HG02870 (cell line): ENCODE results near the gene DCLRE1A.
"Not testable (repeated sequence)": the region's sequence is repeated elsewhere in the genome, so short reads cannot be mapped to it uniquely, and the experiment has no call there.

Experiments used
- ATAC-seq: cut with Tn5 transposase; IDR thresholded peaks from one replicate; pipeline ENCODE4 v1.9.1; 2021; ENCODE audit warnings: mild to moderate bottlenecking, moderate library complexity; ENCODE audit not compliant: unreplicated experiment

Gene DCLRE1A

DNA sequence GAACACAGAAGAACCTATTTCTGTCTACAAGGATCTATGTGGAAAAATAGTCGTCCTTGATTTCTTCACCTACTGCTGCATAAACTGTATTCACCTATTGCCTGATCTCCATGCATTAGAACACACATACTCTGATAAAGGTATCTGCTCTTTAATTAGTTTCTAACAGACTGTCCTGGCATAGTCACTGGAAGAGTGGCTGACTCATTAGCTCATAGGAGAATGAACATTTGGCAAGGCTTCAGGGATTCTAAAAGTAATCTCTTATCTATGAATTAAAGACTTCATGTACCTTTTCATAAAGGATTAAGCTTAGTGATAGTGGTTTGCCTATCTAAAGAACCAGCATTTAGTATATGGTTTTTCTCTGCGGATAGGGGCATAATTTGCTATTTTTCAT is 4.7 kb upstream of the DCLRE1A start:
- no peak for ATAC-seq

DNA sequence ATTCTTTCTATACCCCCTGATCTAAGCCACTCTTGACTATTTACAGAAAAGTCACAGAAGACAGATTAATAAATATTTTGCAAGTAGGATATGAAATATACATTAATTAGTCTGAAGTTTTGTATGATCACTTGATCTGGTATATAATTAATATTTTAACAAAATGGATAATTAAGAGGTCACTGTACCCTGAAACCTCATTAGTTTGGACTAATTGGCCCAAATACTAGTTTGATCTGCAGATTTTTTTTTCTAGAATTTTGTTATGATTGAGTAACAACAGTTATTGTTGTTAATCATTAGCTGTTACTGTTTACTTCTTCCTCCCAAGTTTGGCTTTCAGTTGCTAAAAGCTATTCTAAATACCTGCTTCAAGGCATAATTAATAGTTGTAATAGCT is 3.3 kb upstream of the DCLRE1A start:
- no peak for ATAC-seq

DNA sequence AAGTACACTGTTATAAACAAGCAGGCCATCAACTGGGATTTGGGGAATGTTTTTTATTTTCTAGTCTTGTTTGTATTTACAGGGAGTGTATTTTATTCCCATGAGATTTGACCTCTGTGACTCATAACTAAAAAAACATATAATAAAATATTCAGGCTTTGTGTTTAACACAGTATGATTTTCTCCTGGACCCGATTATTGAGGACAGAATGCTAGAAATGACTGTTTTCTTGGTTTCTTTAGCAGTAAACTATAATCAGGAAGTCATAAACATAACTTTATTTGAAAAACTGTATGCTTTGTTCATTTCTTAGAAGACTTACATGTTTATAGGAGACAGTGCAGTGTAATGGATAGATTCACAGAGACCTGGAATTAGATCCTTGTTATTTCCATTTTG is 2.7 kb upstream of the DCLRE1A start:
- ATAC-seq, result no peak

DNA sequence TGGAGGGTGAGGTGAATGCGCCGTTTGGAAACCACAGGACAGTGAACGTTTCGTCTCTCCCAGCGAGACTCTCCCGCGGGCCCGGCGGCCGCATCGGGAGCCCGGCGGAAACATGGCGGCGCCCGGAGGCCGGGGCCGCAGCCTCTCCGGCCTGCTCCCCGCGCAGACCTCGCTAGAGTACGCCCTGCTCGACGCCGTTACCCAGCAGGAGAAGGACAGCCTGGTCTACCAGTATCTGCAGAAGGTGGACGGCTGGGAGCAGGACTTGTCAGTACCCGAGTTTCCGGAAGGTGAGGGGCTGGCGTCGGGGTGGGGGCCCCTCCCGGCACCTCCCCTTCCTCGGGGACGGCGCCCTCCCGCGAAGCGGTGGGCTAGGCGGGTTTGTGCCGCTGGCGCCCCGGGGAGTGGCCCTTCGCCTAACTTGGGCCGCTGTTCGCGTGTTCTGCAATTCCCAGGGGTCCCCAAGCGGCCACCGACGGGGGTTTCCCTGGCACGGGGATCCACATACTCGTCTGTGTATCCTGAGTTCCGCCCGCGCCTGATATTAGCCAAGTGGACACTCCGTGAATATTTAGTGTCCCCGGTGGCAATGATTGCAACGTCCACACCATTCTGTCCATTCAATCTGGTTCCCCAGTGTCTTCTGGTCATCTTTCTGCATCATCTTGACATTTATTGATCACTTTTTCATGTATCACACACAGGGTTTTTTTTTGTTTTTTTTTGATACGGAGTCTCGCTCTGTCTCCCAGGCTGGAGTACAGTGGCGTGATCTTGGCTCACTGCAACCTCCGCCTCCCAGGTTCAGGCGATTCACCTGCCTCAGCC is 1.1 kb upstream of the DCLRE1A start:
- ATAC-seq, result peak; percentile 25

DNA sequence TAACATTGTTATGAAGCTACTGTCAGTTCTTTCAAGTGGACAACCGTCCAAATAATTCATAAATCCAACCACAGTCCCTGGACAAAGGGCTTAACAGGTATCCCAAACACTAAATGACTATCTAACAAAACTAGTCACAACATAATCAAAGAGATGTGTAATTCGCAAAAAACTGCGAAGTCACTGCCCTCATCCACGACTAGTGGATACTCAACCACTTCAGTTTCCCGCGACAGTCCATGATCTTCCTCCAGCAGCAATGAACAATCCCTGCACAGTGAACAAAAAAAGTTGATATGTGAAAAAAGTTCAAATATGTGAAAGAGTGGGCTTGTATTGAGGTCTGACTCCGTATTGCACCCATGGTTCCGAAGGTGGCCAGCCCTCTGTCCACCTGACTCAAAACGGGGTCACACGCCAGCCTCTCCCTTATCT is 287 bp downstream of the DCLRE1A start:
- ATAC-seq, result no peak

DNA sequence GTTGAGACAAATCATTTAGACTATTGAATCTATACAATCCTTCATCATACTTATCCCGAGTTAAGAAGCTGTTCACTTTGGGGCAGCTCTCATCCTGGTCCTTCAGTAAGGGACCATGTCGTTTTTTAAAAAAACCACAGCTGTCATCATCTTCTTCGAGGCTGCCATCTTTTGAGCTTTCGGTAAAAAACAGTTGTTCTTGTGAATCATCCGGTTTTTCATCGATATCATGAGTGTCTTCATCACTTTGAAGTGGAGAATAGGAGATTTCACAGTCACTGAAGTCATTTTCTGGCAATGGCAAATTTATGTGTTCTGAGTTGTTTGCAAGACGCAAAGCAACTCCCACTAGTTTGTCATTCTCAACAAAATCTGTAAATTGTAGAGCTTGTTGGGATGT is 3.9 kb downstream of the DCLRE1A start:
- no peak for ATAC-seq

DNA sequence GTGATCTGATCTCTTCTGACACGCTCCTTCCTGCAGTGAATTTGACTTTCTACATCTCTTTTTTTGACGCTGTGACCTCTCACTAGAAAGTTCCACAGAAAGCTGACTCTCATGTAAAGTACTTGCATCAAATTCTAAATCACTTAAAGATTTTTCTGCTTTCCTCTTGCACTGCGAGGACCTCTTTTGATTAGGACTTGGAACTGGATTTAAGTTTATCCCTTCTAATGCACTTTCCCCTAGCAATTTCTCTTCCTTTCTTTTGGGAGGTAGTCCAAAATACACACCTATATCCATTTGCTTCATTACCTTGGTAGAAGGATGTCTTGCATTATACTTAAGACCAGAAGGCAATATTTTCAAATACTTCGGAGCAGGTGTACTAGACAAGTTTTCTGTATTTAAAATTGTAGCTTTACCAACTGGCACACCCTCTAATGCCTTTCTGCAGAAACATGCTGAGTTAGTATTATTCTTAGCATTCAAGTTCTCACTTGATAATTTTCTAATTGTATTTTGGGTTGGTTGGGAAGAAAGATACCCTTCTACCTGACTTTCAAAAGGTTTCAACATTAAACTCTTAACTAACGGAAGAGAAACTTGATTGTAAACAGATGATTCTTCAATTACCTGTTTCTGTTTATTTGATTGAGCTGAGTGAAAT is 4.6 kb downstream of the DCLRE1A start:
- no peak for ATAC-seq

DNA sequence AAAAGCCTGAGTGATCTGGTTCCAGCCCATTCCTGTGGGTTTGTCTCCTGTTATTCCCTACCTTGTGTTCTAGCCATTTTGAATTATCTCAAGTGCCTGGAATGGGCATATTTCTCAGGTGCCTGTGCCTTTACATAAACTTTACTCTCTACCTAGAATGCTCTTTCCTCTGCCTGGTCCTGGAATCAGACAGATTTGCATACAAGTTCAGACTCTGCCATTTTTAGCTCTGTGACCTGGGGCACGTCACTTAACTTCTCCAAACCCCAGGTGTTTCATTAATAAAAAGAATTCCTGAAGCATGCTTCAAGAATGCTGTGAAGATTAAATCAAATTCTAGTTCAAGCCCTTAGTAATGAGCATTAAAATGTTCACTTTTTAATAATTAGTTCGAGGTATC is 7.8 kb downstream of the DCLRE1A start:
- no peak for ATAC-seq

DNA sequence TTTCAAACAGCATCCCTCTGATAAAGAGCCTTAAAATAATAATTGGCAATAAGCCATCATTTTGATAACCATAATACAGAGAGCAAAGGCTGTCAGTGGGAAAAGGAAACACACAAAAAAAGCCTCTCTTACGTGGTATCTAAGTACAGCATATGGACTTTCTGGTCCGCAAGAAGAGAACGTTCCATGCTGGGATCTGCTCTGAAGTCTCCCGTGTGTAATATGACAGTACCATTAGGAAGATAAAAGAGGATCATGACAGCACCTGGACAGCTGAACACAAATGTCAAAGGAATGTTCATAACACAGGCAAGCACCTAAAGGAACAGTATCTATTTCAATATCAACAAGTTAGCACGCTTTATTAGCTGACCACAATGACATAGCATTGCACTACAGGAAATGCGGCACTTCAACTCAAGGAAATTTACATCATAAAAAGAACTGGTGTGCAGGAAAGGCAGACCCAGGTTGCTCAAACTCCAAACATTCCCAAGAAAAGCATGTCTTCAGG is 9.9 kb downstream of the DCLRE1A start:
- ATAC-seq, result no peak

DNA sequence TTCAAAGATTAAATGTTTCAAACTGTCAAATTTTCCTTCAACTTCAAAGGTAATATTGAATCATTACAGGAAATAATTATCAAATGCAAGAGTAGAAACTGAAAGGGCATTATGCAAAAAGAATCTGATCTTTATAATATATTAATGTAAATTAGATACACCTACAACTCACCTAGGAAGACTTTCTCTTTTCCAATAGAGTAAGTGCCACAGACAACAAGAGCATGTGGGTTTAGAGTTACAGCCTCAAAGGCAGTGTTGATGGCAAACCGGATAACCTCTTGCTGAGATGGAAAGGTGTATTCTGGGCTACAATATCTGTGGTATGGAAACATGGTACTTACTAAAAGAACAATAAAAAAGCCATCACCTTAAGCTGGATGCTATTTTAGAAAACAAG is 11.7 kb downstream of the DCLRE1A start:
- no peak for ATAC-seq

DNA sequence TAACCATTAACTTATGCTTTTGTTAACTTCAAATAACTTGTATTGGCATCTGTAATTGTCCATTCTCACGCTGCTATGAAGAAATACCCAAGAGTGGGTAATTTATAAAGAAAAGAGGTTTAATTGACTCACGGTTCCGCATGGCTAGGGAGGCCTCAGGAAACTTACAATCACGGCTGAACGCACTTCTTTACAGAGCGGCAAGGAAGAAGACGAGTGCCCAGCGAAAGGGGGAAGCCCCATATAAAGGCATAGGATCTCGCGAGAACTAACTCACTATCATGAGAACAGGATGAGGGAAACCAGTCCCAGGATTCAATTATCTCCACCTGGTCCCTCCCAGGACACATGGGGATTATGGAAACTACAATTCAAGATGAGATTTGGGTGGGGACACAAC is 25.3 kb downstream of the DCLRE1A start:
- not testable (repeated sequence) for ATAC-seq

DNA sequence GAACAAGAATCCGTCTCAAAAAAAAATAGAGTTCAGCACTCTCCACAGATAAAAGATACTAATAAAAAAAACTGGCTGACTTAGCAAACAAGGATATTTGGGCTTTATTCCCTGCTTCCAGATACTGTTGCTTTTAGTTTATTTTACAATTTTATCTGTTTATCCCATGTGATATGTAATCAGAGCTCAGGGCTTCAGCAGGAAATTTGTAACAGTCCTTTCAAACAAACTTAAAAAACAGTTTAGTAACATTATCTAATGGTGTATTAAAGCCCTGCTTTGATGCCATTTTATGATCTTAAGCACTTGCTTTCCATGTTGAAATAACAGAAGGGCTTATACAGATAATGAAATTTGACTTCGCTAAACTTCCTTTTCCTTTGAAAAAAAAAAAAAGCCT is 28.1 kb downstream of the DCLRE1A start:
- ATAC-seq, result no peak

DNA sequence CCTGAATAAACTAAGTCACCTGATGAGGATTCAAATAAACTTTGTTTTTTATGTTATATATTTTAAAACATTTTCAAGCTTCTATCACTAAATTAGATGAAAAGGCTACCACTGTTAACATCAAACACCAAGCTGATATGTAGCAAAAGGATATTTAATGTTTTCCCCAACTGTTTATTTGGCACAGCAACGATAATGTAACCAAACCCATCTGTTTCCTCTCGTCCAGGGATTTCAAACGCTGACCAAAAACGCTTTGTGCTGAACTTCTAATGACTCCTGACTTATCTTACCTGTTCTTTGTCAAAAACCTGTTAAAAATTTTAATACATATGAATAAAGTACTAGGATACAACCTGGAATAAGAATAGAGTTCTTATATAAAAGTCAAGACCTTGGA is 30.5 kb downstream of the DCLRE1A start:
- no peak for ATAC-seq

DNA sequence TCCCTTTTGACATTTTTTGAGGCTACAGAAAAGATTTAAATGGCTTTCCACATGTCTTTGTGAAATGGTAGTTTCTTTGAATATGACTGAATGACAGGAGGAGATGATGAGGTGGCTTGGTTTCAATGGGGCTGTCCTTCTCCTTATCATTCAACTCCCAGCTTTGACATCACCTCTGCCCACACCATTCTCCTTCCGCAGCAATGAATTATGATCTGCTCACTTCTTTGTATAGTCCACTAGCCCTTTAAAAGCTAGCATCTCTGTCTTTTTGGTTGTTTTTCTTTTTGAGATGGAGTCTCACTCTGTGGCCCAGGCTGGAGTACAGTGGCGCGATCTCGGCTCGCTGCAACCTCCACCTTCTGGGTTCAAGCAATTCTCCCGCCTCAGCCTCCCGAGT is 31.7 kb downstream of the DCLRE1A start:
- no peak for ATAC-seq

DNA sequence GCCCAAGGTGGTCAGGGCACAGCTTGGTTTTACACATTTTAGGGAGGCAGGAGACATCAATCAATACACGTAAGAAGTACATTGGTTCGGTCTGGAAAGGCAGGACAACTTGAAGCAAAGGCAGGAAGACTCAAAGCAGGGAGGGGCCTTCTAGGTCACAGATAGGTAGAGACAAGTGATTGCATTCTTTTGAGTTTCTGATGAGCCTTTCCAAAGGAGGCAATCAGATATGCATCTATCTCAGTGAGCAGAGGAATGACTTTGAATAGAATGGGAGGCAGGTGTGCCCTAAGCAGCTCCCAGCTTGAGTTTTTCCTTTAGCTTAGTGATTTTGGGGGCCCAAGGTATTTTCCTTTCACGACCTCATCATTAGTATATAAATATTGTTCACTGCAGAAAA is 32.6 kb downstream of the DCLRE1A start:
- ATAC-seq, result not testable (repeated sequence)

DNA sequence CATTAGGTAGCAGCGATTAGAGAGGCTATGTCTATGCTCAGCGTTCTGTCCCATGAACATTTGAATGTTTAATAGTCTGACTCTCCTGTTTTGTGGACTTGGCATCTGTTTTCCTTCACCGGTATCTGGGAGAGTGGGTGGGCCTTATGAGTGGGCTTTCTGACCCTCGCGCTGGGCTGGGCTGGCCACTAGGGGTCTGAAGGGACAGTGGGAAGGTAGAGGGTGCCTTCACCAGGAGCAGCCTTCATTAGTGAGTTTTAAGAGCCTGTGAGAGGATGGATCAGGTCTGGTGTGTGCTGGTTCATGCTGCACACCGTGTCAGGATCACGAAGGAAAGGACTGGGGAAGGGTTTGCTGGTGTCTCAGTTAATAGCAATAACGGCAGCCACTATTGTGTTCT is 33.4 kb downstream of the DCLRE1A start:
- no peak for ATAC-seq

DNA sequence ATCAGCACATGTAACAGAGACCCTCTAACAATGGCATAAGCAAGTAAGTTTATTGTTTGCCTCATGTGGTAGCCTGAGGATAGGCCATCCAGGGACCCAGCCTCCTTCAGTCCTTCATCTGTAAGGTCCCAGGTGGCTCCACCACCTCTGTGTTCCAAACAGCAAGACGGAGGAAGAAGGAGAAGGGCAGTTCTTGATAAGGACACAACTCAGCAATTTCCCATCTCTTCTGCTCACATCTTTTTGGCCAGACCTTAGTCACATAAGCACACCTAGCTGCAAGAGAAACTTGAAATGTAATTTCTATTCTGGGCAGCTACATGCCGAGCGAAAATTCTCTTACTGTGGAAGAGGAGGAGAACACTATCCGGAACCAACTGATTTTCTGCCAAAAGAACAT is 33.9 kb downstream of the DCLRE1A start:
- ATAC-seq, result no peak

DNA sequence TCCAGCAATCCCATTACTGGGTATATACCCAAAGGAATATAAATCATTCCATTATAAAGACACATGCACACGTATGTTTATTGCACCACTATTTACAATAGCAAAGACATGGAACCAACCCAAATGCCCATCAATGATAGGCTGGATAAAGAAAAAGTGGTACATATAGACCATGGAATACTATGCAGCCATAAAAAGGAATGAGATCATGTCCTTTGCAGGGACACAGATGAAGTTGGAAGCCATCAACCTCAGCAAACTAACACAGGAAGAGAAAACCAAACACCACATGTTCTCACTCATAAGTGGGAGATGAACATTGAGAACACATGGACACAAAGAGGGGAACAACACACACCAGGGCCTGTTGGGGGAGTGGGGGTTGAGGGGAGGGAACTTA is 39.2 kb downstream of the DCLRE1A start:
- ATAC-seq, result not testable (repeated sequence)

DNA sequence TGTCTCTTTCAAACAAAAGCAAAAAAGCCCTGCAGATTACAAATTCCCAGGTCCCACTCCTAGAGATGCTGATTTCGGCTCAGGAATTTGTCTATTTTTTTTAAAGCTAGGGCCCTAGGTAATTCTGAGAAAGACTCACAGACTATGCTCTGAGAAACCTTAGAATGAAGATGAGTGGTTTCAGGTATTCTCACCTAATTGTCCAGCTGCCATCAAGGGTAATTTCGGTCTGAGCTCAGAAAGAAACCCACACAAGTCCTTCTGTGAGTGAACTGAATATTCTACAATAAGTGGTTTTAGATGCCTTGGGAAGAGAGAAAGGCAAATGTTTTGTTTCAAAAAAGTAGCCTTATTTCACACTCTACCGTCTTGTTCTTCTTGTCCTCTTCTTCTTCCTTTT is 45.7 kb downstream of the DCLRE1A start:
- peak; percentile 87 for ATAC-seq

DNA sequence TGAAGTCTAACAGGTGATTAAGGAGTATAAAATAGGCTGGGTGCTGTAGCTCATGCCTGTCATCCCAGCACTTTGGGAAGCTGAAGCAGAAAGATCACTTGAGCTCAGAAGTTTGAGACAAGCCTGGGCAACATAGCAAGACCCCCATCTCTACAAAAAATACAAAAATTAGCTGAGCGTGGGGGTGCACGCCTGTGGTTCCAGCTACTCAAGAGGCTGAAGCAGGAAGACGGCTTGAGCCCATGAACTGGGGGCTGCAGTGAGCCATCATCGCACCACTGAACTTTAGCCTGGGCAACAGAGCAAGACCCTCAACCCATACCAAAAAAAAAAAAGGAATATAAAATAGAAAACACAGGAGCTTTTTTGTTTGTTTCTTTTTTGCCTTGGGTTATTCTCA is 47.4 kb downstream of the DCLRE1A start:
- no peak for ATAC-seq

DNA sequence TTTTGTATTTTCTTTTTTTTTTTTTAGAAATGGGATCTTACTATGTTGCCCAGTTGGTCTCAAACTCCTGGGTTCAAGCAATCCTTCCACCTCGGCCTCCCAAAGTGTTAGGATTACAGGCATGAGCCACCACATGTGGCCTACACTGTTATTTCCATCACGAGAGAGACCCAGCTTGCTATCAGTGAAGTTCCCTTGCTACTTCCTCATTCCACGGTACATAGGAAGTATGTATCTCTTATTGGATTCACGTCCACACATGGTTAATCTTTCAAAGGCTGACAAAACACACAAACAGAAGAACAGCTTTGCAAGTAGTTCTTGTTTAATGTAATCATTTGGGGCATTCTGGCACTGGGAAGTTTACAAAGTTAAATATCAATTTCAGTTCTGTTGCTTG is 50.9 kb downstream of the DCLRE1A start:
- no peak for ATAC-seq

DNA sequence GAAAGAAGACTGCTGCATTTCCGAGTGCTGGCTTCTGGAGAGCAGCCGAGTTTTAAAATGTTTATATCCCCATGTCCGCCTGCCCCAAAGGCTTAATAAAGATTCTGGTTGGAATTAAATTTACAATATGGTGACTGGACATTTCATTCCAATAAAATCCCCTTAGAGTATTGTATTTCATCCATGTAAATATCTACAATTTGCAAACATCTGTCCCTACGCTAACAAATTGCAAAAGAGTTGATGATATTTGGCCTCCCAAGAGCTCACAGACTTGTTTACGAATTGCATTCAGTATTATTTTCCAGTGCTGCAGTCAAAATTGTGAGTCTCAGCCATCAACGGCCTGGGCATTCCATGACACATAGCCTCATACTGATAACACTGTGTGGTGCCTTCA is 52.3 kb downstream of the DCLRE1A start:
- ATAC-seq, result no peak
